ENCODE data around the gene LPCAT2. TPM values are rescaled to one million over a fixed set of nuclear protein-coding genes. Genes with fewer than 3 reads are reported as not detected.

Gene LPCAT2
- total and polyA plus RNA-seq, 2 experiments from 2014 or later = 7.8 to 23.8 TPM

DNA sequence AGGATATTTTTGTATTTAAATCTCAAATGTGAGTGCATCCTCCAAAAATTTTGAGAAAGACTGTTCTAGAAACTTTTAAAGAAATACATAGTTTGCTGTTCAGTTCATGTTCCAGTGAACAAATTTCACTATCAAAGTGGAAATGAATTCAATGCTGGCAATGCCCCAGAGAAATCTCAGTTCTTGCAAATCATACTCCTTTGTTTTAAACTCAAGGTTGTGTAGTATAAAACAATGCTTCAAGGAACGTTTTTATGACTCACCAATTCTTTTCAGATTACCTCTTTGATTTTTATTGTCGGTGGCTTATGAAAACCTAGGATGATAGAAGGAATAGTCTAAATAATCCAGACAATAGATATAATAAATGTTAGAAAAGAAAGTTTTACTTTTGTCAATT, 17.6 kb downstream of the LPCAT2 start:
- no peaks in the 10 kb centered on the region for H3K27me3 Mint-ChIP-seq (ENCODE audit: insufficient read depth, low read depth, poor library complexity)
- H3K79me2 ChIP-seq (replicated peaks; ENCODE audit: insufficient read depth) = no peaks in the 10 kb centered on the region
- H3K4me1 ChIP-seq (ENCODE audit: insufficient read depth) = no peaks in the 10 kb centered on the region
- no peak for ATAC-seq
- H4K20me1 ChIP-seq (replicated peaks; ENCODE audit: insufficient read depth) = no peaks in the 10 kb centered on the region
- no peak overlapping the region for H3K4me2 ChIP-seq
- peaks cover 7% of the 10 kb centered on the region for H3K9me3 Mint-ChIP-seq
- peaks cover 5% of the 10 kb centered on the region; the same call in 1 of the 2 replicates for H3K36me3 ChIP-seq (ENCODE audit: insufficient read depth)
- no peak overlapping the region for H2AFZ ChIP-seq
- no peak for TF ChIP-seq CREB1 (CRISPR knock-in tag; IDR thresholded peaks at IDR 0.05; ENCODE audit: low read depth)
- TF ChIP-seq POLR2AphosphoS5 (IDR thresholded peaks at IDR 0.05; ENCODE audit: low read depth) = no peak
- TF ChIP-seq, protein P1, sequence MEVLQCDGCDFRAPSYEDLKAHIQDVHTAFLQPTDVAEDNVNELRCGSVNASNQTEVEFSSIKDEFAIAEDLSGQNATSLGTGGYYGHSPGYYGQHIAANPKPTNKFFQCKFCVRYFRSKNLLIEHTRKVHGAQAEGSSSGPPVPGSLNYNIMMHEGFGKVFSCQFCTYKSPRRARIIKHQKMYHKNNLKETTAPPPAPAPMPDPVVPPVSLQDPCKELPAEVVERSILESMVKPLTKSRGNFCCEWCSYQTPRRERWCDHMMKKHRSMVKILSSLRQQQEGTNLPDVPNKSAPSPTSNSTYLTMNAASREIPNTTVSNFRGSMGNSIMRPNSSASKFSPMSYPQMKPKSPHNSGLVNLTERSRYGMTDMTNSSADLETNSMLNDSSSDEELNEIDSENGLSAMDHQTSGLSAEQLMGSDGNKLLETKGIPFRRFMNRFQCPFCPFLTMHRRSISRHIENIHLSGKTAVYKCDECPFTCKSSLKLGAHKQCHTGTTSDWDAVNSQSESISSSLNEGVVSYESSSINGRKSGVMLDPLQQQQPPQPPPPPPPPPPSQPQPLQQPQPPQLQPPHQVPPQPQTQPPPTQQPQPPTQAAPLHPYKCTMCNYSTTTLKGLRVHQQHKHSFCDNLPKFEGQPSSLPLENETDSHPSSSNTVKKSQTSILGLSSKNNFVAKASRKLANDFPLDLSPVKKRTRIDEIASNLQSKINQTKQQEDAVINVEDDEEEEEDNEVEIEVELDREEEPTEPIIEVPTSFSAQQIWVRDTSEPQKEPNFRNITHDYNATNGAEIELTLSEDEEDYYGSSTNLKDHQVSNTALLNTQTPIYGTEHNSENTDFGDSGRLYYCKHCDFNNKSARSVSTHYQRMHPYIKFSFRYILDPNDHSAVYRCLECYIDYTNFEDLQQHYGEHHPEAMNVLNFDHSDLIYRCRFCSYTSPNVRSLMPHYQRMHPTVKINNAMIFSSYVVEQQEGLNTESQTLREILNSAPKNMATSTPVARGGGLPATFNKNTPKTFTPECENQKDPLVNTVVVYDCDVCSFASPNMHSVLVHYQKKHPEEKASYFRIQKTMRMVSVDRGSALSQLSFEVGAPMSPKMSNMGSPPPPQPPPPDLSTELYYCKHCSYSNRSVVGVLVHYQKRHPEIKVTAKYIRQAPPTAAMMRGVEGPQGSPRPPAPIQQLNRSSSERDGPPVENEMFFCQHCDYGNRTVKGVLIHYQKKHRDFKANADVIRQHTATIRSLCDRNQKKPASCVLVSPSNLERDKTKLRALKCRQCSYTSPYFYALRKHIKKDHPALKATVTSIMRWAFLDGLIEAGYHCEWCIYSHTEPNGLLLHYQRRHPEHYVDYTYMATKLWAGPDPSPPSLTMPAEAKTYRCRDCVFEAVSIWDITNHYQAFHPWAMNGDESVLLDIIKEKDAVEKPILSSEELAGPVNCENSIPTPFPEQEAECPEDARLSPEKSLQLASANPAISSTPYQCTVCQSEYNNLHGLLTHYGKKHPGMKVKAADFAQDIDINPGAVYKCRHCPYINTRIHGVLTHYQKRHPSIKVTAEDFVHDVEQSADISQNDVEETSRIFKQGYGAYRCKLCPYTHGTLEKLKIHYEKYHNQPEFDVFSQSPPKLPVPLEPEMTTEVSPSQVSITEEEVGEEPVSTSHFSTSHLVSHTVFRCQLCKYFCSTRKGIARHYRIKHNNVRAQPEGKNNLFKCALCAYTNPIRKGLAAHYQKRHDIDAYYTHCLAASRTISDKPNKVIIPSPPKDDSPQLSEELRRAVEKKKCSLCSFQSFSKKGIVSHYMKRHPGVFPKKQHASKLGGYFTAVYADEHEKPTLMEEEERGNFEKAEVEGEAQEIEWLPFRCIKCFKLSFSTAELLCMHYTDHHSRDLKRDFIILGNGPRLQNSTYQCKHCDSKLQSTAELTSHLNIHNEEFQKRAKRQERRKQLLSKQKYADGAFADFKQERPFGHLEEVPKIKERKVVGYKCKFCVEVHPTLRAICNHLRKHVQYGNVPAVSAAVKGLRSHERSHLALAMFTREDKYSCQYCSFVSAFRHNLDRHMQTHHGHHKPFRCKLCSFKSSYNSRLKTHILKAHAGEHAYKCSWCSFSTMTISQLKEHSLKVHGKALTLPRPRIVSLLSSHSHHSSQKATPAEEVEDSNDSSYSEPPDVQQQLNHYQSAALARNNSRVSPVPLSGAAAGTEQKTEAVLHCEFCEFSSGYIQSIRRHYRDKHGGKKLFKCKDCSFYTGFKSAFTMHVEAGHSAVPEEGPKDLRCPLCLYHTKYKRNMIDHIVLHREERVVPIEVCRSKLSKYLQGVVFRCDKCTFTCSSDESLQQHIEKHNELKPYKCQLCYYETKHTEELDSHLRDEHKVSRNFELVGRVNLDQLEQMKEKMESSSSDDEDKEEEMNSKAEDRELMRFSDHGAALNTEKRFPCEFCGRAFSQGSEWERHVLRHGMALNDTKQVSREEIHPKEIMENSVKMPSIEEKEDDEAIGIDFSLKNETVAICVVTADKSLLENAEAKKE (CRISPR knock-in tag; IDR thresholded peaks at IDR 0.05) = no peak
- no peak for TF ChIP-seq JUNB (IDR thresholded peaks at IDR 0.05; ENCODE audit: unreplicated experiment)
- no peak for TF ChIP-seq ZNF331 (CRISPR knock-in tag; IDR thresholded peaks at IDR 0.05; ENCODE audit: low read depth)
- TF ChIP-seq, protein P2, sequence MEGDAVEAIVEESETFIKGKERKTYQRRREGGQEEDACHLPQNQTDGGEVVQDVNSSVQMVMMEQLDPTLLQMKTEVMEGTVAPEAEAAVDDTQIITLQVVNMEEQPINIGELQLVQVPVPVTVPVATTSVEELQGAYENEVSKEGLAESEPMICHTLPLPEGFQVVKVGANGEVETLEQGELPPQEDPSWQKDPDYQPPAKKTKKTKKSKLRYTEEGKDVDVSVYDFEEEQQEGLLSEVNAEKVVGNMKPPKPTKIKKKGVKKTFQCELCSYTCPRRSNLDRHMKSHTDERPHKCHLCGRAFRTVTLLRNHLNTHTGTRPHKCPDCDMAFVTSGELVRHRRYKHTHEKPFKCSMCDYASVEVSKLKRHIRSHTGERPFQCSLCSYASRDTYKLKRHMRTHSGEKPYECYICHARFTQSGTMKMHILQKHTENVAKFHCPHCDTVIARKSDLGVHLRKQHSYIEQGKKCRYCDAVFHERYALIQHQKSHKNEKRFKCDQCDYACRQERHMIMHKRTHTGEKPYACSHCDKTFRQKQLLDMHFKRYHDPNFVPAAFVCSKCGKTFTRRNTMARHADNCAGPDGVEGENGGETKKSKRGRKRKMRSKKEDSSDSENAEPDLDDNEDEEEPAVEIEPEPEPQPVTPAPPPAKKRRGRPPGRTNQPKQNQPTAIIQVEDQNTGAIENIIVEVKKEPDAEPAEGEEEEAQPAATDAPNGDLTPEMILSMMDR (conservative IDR thresholded peaks at IDR 0.05; ENCODE audit: low read depth in 2 of 2) = no peak
- TF ChIP-seq ETS1 (IDR thresholded peaks at IDR 0.05) = no peak
- no peak for TF ChIP-seq EZH2 (IDR thresholded peaks at IDR 0.05; ENCODE audit: low read depth, unreplicated experiment)
- no peak for TF ChIP-seq REST (IDR thresholded peaks at IDR 0.05; ENCODE audit: unreplicated experiment)
- TF ChIP-seq ZNF114 (CRISPR knock-in tag; IDR thresholded peaks at IDR 0.05) = no peak
- TF ChIP-seq STAT1 (IDR thresholded peaks at IDR 0.05; ENCODE audit: unreplicated experiment) = no peak
- no peak for TF ChIP-seq NANOG (IDR thresholded peaks at IDR 0.05; ENCODE audit: borderline replicate concordance)
- DNase-seq (ENCODE audit: low spot score) = no peak
- H3K4me3 Mint-ChIP-seq = no peak overlapping the region
- no peaks in the 10 kb centered on the region for H3F3A ChIP-seq (replicated peaks; ENCODE audit: low read depth)
- no peak overlapping the region for H3K27ac ChIP-seq (ENCODE audit: low read depth)
- H3K27me3 ChIP-seq (ENCODE audit: insufficient read depth) = no peaks in the 10 kb centered on the region
- no peak overlapping the region for H3K4me3 ChIP-seq
- peaks cover 10% of the 10 kb centered on the region; the same call in 2 of the 3 replicates for H3K36me3 Mint-ChIP-seq (ENCODE audit: low read depth)
- no peaks in the 10 kb centered on the region for H3K9me2 ChIP-seq (ENCODE audit: insufficient read depth)
- H3K4me1 Mint-ChIP-seq = peaks cover 8% of the 10 kb centered on the region
- no peak overlapping the region for H3K27ac Mint-ChIP-seq
